Testis (tissue), 3 donors: ENCODE data around the gene KLK12. TPM values are rescaled to one million over a fixed set of nuclear protein-coding genes. Genes with fewer than 3 reads are reported as not detected.
"Not testable (repeated sequence)": the region's sequence is repeated elsewhere in the genome, so short reads cannot be mapped to it uniquely, and the experiment has no call there.

ENCODE experiments used
- DNase-seq: peaks from one replicate; pipeline ENCODE4 v3.0.0-alpha.2; 2019
- H3K27ac ChIP-seq, 2 donors: fragments of 200-600 bp; sonication (generic); one replicate each; pipeline ENCODE4 v1.5.1; 2019
- H3K27me3 ChIP-seq: fragments of 200-600 bp; sonication (generic); one replicate; pipeline ENCODE4 v1.5.1; 2019
- H3K36me3 ChIP-seq: fragments of 200-600 bp; sonication (generic); one replicate; pipeline ENCODE4 v1.5.1; 2017; ENCODE audit warnings: low read depth; ENCODE audit errors: missing control alignments
- H3K4me1 ChIP-seq: fragments of 200-600 bp; sonication (generic); one replicate; pipeline ENCODE4 v1.5.1; 2019
- H3K4me3 ChIP-seq, 2 donors: fragments of 200-600 bp; sonication (generic); one replicate each; pipeline ENCODE4 v1.5.1; 2017 to 2019
- H3K9me3 ChIP-seq: fragments of 200-600 bp; sonication (generic); one replicate; pipeline ENCODE4 v1.5.1; 2017
- CTCF ChIP-seq, 3 experiments: fragments of 450-650 bp in 2 of 3; fragments of 200-600 bp in 1 of 3; sonication (generic) in 1 of 3; IDR thresholded peaks; one replicate each; pipeline ENCODE4 v1.5.1; 2016 to 2019; ENCODE audit warnings: antibody characterized with exemption in 3 of 3, mild to moderate bottlenecking in 2 of 3, moderate library complexity in 1 of 3
- POLR2A ChIP-seq: fragments of 450-650 bp; IDR thresholded peaks from one replicate; pipeline ENCODE4 v1.6.1; 2017; ENCODE audit warnings: antibody characterized with exemption, mild to moderate bottlenecking, moderate library complexity
- WGBS, 2 donors: methylation state at CpG; one replicate each; pipeline ENCODE4 v1.1.5; 2018; 5-methylcytosine and 5-hydroxymethylcytosine counted together
- intact Hi-C: fragments of 100-400 bp; cut with DNase I; formaldehyde crosslinking; loops from one replicate; pipeline ENCODE4 v1.15.1; 2023; ENCODE audit warnings: low total_unique reads
- polyA plus RNA-seq: library from polyadenylated mRNA; stranded (reverse); fragments of 350-450 nt; fragmentation: Illumina TruSeq; extraction: RNeasy Lipid Tissue Mini Kit (QIAGEN cat#74804); gene quantifications from one replicate; pipeline ENCODE4 v1.2.3, GENCODE V29; 2014; ENCODE audit warnings: low read depth, low replicate concordance; ENCODE audit not compliant: insufficient read depth
- total RNA-seq, 2 donors: library from RNA; depleted of rRNA; stranded (reverse); fragments of >200 nt; gene quantifications; one replicate each; pipeline ENCODE4 v1.2.3, GENCODE V29; 2016

Gene KLK12
- total and polyA plus RNA-seq, 3 donors from 2014 or later = 0.47 to 1.3 TPM; not detected in 1

GRCh38 chr19:50994129-50994528 is 40.7 kb downstream of the KLK12 start:
- Histone ChIP-seq H3K27me3 (no peaks in the 10 kb centered on the region), H3K4me1 (no peaks in the 10 kb centered on the region), H3K4me3 (no peak overlapping the region), H3K27ac (no peak overlapping the region), H3K36me3 (no peaks in the 10 kb centered on the region), H3K9me3 (no peaks in the 10 kb centered on the region)
- peak; percentile 59 for DNase-seq
- no peak for TF ChIP-seq POLR2A
- no peak for TF ChIP-seq CTCF (IDR thresholded peaks at IDR 0.05)
- 65 to 81% methylated on average over 2 of the region's 2 CpGs for WGBS, 2 donors
- intact Hi-C loops = no loop called here

GRCh38 chr19:50992666-50993035 is 42.2 kb downstream of the KLK12 start:
- no peaks in the 10 kb centered on the region for H3K27me3 ChIP-seq
- H3K4me3 ChIP-seq = no peak overlapping the region
- intact Hi-C loops = no loop called here
- no peaks in the 10 kb centered on the region for H3K36me3 ChIP-seq
- no peaks in the 10 kb centered on the region for H3K9me3 ChIP-seq
- TF ChIP-seq POLR2A (no peak), CTCF (IDR thresholded peaks at IDR 0.05) (no peak)
- no peak overlapping the region for H3K27ac ChIP-seq
- no peak for DNase-seq
- 61 to 75% methylated on average over 2 of the region's 2 CpGs for WGBS, 2 donors
- no peaks in the 10 kb centered on the region for H3K4me1 ChIP-seq

- intact Hi-C loops, DNase-seq: not testable (repeated sequence)
- 52 to 63% methylated on average over 7 to 14 of the region's 14 CpGs for WGBS, 2 donors
Measured at GRCh38 chr19:50984416-50984815, 50.4 kb downstream of the KLK12 start.

GRCh38 chr19:50983625-50984292 is 51.0 kb downstream of the KLK12 start, which contains the start of gene KLK7:
KLK7 (minus strand) TSS chr19:50983917; CDS start chr19:50982399, 1,518 bp downstream.
- intact Hi-C loops = no loop called here
- Histone ChIP-seq H3K9me3 (no peaks in the 10 kb centered on the region), H3K36me3 (no peaks in the 10 kb centered on the region), H3K27me3 (no peaks in the 10 kb centered on the region), H3K4me3 (peak within 1 kb of the TSS in 1 of 2 donors; percentile 7), H3K27ac (no peak within 1 kb of the TSS), H3K4me1 (peaks cover 3% of the 10 kb centered on the region)
- WGBS, 2 donors = 8 to 10% methylated on average over 11 to 28 of the region's 28 CpGs
- DNase-seq = no peak
- TF ChIP-seq CTCF (IDR thresholded peaks at IDR 0.05) = no peak
- TF ChIP-seq POLR2A = no peak

More at GRCh38 chr19:50984416-50984815, 50.4 kb downstream of the KLK12 start:
- not testable (repeated sequence) for H3K4me3 ChIP-seq, H3K27ac ChIP-seq, H3K27me3 ChIP-seq, H3K9me3 ChIP-seq, H3K36me3 ChIP-seq, H3K4me1 ChIP-seq

- no peak for TF ChIP-seq POLR2A
- TF ChIP-seq CTCF (IDR thresholded peaks at IDR 0.05) = no peak
- Histone ChIP-seq H3K9me3 (no peaks in the 10 kb centered on the region), H3K4me3 (no peak overlapping the region), H3K4me1 (peaks cover 3% of the 10 kb centered on the region), H3K27ac (no peak overlapping the region), H3K27me3 (no peaks in the 10 kb centered on the region), H3K36me3 (no peaks in the 10 kb centered on the region)
- intact Hi-C loops = no loop called here
- DNase-seq = no peak
- WGBS, 2 donors = 87 to 93% methylated on average over 2 to 4 of the region's 4 CpGs
Measured at GRCh38 chr19:50982186-50982585, 52.6 kb downstream of the KLK12 start.
